ENCODE results near the gene NPAS3. TPM values are rescaled to one million over a fixed set of nuclear protein-coding genes. Genes with fewer than 3 reads are reported as not detected.

The NPAS3 gene
- total RNA-seq, 1 donor, result 0.36 TPM

GRCh38 chr14:33484264-33484663, 545.6 kb downstream of the NPAS3 start:
- TF ChIP-seq CTCF (IDR thresholded peaks at IDR 0.05; ENCODE audit: insufficient read depth, low read length), result no peak
- H3K4me3 ChIP-seq (ENCODE audit: low read depth, low read length), result no peak overlapping the region
- DNase-seq (ENCODE audit: low read depth), result no peak

GRCh38 chr14:33486332-33486890, 547.7 kb downstream of the NPAS3 start:
- no peak for TF ChIP-seq CTCF (IDR thresholded peaks at IDR 0.05; ENCODE audit: insufficient read depth, low read length)
- H3K4me3 ChIP-seq (ENCODE audit: low read depth, low read length), result no peak overlapping the region
- DNase-seq (ENCODE audit: low read depth), result no peak

GRCh38 chr14:33488582-33488981, 549.9 kb downstream of the NPAS3 start:
- no peak for TF ChIP-seq CTCF (IDR thresholded peaks at IDR 0.05; ENCODE audit: insufficient read depth, low read length)
- DNase-seq (ENCODE audit: low read depth), result no peak
- no peak overlapping the region for H3K4me3 ChIP-seq (ENCODE audit: low read depth, low read length)

GRCh38 chr14:33490555-33490954, 551.9 kb downstream of the NPAS3 start:
- H3K4me3 ChIP-seq (ENCODE audit: low read depth, low read length), result no peak overlapping the region
- no peak for TF ChIP-seq CTCF (IDR thresholded peaks at IDR 0.05; ENCODE audit: insufficient read depth, low read length)
- DNase-seq (ENCODE audit: low read depth), result no peak

GRCh38 chr14:33491112-33491511, 552.4 kb downstream of the NPAS3 start:
- no peak overlapping the region for H3K4me3 ChIP-seq (ENCODE audit: low read depth, low read length)
- TF ChIP-seq CTCF (IDR thresholded peaks at IDR 0.05; ENCODE audit: insufficient read depth, low read length), result no peak
- DNase-seq (ENCODE audit: low read depth), result no peak

- TF ChIP-seq CTCF (IDR thresholded peaks at IDR 0.05; ENCODE audit: insufficient read depth, low read length), result no peak
- DNase-seq (ENCODE audit: low read depth), result no peak
- H3K4me3 ChIP-seq (ENCODE audit: low read depth, low read length), result no peak overlapping the region
Observed at GRCh38 chr14:33492491-33492890, 553.8 kb downstream of the NPAS3 start.

- TF ChIP-seq CTCF (IDR thresholded peaks at IDR 0.05; ENCODE audit: insufficient read depth, low read length), result no peak
- DNase-seq (ENCODE audit: low read depth), result no peak
- no peak overlapping the region for H3K4me3 ChIP-seq (ENCODE audit: low read depth, low read length)
Observed at GRCh38 chr14:33493266-33493665, 554.6 kb downstream of the NPAS3 start.
